ENCODE data around the gene VWC2L.

DNA sequence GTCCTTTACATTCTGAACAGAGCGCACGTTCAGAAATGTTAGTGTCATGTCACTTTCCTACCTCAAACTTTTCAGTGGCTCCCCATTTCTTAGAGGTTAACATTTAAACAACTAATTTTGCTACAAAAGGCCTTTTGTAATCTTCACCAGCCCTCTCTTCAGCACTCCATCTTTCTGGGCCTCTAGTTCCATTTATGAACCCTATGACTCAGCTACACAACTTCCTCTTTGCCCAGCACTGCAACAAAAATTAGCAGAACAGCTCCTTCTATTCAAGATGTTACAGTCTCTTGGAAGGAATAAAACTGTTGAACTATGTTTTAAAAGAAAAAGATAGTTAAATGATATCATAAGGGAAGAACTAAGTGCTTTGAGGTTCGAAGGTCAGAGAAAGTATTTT lies 139.9 kb downstream of the VWC2L start:
- TF ChIP-seq, protein P1, sequence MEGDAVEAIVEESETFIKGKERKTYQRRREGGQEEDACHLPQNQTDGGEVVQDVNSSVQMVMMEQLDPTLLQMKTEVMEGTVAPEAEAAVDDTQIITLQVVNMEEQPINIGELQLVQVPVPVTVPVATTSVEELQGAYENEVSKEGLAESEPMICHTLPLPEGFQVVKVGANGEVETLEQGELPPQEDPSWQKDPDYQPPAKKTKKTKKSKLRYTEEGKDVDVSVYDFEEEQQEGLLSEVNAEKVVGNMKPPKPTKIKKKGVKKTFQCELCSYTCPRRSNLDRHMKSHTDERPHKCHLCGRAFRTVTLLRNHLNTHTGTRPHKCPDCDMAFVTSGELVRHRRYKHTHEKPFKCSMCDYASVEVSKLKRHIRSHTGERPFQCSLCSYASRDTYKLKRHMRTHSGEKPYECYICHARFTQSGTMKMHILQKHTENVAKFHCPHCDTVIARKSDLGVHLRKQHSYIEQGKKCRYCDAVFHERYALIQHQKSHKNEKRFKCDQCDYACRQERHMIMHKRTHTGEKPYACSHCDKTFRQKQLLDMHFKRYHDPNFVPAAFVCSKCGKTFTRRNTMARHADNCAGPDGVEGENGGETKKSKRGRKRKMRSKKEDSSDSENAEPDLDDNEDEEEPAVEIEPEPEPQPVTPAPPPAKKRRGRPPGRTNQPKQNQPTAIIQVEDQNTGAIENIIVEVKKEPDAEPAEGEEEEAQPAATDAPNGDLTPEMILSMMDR (IDR thresholded peaks at IDR 0.05 in 8 of 11, conservative IDR thresholded peaks at IDR 0.05 in 3 of 11), result no peak
- TF ChIP-seq POLR2AphosphoS5 (IDR thresholded peaks at IDR 0.05), result no peak
- TF ChIP-seq POLR2A (IDR thresholded peaks at IDR 0.05), result no peak

Data from spleen (tissue), 7 donors.